GM18520 (cell line): ENCODE results near the gene OSBPL10.
"Not testable (repeated sequence)": the region's sequence is repeated elsewhere in the genome, so short reads cannot be mapped to it uniquely, and the experiment has no call there.

Source experiments
- ATAC-seq: cut with Tn5 transposase; IDR thresholded peaks from one replicate; pipeline ENCODE4 v1.9.1; 2021; ENCODE audit not compliant: unreplicated experiment

Gene OSBPL10

GRCh38 chr3:31892500-31892899 lies 88.6 kb downstream of the OSBPL10 start:
- ATAC-seq, result no peak

DNA sequence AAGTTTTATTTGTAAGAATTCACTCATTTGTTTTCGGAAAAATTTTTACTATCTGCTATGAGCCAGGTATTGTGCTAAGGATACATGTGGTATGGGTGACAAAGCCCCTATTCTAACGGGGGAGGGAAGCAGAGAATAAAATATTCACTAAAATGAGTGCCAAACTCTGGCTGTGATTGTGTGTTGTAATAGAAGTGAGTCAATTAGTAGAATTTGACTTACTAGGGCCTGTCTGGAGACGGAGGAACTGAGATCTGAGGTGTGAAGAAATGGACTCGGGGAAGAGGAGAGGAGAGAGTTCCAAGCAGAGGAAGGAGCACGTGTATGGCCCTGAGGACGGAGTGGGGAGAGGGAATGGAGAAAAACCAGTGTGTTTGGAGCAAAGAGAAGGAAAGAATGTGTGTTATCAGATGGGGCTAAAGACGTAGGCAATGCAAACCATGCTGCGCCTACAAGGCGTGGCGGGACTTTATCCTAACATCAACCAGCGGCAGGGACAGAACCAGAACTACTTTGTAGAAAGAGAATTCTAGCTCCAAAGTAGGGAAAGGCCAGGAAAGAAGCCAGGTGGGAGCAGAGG lies 89.1 kb downstream of the OSBPL10 start:
- no peak for ATAC-seq

GRCh38 chr3:31890742-31891469 lies 90.2 kb downstream of the OSBPL10 start:
- no peak for ATAC-seq

DNA sequence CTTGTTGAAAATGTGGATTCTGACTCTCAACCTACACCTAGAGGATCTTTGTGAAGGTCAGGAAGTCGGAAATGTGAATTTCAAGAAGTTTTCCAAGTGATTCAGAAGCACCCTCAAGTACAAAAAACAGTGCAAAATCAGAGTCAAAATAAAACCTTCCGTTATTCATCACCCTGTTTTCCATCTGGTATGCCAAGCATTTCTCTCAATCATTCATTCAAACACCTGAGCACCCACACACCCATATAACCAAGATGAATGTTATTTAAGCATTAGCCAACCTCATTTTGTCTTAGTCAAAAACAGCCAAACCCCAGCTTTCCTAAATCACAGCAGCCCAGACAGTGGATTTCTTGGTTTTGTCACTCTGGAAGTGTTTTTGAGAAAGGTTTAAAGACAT lies 91.1 kb downstream of the OSBPL10 start:
- ATAC-seq, result no peak

GRCh38 chr3:31885235-31885634 lies 95.8 kb downstream of the OSBPL10 start:
- ATAC-seq, result no peak

DNA sequence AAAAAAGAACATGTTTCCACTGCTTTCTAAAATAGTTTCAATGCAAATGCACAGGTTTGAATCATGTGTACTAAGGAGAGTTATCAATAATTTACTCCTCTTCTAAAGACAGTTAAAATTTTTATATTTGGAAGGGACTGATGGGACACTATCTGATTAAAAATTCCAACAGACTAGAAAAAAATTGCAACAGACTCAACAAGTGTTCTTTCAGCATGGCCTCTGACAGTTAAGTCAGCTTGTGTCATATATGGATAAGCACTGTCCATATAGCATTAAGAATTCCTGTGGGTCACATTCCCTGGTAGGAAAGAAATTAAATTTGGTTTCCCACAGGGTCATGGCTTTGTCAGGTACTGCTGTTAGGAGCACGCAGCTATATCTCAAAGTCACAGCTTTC lies 96.8 kb downstream of the OSBPL10 start:
- ATAC-seq, result no peak

DNA sequence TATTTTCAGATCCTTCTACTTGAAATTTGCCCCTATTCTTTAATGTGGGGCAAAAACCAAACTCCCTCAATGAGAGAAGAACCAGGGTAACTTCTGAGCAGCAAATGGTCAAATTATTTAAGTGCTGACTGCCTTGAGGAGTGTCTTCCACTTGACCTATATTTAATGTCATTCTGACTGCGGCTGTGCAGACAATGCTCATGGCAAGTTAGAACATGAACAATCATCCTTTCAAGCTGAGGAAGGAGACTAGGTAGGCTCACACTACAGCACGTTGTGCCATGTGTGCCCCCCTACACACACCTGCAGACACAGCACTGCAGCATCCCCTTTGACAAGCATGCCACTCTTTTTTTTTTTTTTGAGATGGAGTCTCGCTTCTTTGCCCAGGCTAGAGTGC lies 98.2 kb downstream of the OSBPL10 start:
- no peak for ATAC-seq

GRCh38 chr3:31882431-31882830 lies 98.6 kb downstream of the OSBPL10 start:
- no peak for ATAC-seq

DNA sequence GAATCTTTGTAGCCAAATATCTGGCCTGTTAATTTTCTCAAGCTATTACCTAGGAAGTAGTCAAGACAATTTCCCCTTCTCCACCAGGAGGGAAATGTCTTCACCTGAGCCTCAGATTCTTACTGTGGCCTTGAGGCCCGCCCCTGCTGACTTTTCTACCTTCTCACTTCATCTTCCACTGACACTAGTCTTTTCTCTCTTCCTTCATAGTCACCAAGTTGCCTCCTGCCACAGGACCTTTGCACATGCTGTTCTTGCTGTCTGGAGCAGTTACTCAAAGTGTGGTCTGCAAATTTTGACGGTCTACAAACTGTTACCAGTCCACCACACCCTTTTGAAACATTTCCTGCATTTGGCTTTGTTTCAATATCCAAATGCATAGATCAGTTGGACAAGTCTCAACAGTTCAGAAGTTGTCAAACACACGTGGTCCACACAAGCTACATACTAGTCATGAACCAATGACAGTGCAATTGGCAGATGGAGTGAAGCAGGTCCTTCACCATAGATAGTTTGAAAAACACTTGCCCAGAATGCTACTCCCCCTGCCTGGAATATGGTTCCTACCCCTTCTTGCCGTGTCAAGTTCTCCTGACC lies 100.5 kb downstream of the OSBPL10 start:
- ATAC-seq, result no peak

DNA sequence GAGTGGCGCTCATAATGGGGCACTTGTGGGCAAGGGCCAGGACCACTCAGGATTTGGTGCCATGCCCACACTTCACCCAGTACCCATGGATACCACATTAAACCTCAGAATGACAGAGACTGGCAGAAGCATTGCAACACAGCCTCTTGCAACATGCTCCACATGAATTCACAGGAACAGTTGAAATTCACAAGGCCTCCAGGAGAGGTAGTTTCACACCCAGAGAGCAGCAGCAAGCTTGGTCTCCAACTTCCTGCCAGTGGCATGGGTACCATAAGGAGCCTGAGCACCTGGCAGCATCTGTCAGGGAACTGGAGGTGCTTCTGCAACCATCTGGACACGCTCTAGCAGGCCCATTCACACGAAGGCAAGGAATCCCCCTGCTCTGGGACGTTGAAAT lies 101.0 kb downstream of the OSBPL10 start:
- ATAC-seq, result no peak

DNA sequence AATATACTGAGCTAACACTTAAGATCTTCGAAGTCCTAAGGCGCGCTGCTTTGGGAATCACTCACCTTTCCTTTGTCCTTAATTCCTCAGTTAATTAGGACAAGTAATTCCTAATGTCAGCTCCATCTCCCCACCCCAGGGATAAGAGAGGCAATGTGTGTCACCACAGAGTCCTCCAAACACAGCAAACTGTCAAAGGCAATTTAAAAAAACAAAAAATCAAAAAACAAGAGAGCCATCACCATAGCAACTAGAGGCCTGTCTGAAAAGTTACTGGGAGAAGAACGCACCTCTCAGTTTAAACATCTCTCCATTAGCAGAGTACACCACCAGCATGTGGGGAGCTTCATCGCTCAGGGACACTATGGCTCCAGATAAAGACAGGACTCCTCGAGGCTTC lies 101.7 kb downstream of the OSBPL10 start:
- no peak for ATAC-seq

GRCh38 chr3:31878231-31878838 lies 102.7 kb downstream of the OSBPL10 start:
- no peak for ATAC-seq

- ATAC-seq, result no peak
These were observed 104.7 kb downstream of the OSBPL10 start for GRCh38 chr3:31876331-31876730.

DNA sequence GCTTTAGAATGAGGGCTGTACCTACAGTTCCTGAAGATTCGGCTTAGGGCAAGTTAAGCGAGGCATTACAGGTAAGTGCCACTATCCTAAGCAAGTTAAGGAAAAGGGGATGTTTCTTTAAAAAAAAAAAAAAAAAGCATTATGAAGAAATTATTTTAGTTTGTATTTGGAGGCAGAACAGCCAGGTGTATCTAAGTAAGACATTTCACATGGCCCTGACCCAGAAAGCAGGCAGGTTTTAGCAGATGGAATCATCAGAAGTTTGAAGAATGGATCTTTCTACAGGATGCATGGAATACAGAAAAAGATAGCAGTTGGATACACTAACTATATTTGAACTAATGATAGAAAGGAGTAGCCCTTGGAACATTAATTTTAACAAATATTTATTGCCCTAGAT lies 105.6 kb downstream of the OSBPL10 start:
- ATAC-seq, result no peak

DNA sequence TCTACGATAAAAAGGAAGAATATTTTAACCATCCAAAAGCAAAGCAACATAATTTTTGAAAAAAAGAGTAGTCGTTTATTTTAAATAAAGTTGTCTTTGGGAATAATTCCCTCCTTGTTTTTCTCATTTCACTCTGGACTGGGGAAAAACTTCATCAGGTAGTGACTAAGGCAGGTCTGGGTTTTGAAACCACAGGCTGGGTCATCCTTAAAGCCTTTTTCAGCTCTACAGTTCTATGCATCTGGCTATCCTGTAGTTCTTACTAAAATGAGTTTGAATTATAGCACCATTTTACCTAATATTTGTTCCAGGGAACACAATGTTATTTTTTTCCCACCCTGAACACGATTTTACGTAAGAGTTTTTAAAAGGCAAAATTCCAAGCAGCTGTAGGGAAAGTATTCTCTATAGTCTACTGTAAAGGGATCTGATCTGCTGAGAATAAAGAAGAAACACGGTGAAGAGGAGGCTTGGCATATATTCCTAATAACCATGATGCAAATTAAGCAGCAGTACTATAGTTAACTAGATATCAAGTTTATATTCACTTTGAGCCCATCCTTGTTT lies 107.7 kb downstream of the OSBPL10 start:
- ATAC-seq, result no peak

DNA sequence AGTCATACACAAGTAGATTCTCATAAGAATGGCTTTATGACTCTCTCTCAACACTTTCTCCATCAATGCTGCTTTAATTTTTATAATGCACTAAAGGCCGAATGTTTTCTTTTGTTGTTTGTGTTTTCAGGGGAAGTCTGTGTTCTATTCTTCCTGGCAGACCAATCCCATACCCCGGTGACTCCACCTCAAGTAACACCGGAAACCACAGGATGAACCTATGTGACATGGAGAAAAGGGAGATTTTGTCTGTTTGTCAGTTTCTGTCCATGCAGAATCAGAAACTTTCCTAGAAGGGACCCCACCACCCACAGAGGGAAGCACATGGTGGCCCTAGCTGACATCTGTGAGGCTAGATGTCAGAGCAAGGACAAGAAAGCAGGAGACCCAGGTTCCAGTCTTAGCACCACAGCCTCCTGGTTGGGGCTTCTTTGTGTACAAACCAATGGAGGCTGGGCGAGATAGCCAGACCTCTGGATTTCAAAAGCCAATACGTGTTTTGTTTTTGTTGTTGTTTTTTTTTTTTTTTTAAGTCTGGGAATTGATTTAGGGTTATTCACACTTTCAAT lies 109.0 kb downstream of the OSBPL10 start:
- no peak for ATAC-seq

GRCh38 chr3:31870111-31870510 lies 111.0 kb downstream of the OSBPL10 start:
- not testable (repeated sequence) for ATAC-seq

DNA sequence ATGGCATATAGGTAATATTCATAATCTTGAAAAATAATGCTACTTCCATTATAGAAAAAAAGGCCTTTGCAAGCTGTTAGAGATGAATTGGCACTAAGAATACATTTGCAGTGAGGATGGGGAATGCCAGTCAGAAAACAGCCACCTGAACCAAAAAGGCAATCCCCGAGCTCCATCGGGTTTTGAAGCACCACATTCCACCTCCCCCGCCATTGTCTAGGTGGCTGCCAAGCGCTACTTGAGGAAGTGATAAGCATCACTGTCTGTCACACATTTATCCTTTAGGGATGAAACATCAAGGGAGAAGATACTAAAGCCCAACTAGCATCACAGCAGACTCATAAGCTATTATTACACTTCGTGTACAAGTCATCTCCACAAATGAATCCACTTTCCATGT lies 112.8 kb downstream of the OSBPL10 start:
- ATAC-seq, result no peak

DNA sequence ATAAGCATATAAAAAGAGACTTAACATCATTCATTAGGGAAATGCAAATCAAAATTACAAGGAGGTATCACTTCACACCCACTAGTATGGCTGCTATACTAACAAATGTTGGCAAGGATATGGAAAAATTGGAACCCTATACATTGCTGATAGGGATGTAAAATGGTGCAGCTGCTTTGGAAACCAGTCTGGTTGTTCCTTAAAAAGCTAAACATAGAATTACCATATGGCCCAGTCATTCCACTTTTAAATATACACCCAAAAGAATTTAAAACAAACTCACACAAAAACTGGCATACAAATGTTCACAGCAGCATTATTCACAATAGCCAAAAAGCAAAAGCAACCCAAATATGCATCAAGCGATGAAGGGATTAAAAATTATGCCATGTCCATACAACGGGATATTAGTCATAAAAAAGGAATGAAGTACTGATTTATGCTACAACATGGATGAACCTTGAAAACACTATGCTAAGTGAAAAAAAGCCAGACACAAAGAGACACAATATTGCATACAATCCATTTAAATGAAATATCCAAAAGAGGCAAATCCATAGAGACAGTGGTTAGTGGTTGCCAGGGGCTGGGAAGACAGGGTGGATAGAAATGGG lies 118.3 kb downstream of the OSBPL10 start:
- no peak for ATAC-seq

DNA sequence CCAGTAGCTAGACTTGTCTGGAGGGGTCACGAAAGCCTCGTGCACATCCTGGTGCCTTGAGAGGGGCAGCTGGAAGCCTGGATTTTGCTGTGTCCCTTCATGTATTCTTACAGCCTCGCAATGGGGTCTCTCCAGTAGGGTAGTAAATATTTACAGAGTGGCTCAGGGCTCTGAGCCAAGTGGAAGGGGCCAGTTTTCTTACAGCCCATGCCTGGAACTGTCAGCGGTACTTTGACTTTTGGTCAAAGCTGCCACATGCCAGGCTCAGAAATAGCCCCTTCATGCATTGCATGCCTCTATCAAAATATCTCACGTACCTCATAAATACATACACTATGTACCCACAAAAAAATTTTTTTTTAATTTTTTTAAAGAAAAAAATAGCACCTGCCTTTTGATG lies 119.2 kb downstream of the OSBPL10 start:
- ATAC-seq, result no peak

GRCh38 chr3:31860642-31861041 lies 120.4 kb downstream of the OSBPL10 start:
- ATAC-seq, result not testable (repeated sequence)
